ENCODE measurements around the gene CEP128.

Gene CEP128

DNA sequence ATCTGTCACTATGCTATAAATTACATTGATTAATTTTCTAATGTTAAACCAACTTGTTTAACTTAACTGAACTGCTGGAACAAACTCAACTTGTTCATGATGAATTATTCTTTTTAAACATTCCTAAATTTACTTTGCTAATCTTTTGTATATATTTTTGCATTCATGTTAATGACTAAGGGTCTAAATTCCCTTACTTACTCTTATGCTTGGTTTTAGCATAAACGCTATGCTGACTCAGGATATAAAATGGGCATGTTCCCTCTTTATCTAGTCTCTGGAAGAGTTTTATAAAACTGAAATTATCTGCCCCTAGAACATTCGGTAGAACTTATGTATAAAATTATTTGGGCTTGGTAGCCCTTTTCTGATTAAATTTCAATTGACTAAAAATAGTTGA, 387.4 kb downstream of the CEP128 start:
- no peak for TF ChIP-seq CTCF (IDR thresholded peaks at IDR 0.05)

DNA sequence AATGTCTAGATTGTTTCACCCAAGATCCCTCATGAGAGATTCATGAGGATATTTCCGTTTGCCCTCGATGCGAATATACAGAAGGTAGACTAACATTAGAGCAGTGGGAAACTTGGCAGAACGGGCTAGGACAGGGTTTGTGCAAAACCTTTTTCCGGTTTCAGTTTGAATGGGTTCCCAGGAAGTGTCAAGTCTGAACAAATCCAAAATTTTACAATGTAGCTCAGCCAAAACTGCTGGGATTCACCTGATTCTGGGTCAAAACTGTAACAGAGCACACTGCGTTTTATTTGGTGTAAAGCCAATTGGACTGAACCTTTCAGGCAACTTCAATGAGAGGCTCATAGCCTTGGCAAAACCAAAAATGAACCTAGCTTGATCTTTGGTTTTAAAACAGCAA, 392.4 kb downstream of the CEP128 start:
- TF ChIP-seq CTCF (IDR thresholded peaks at IDR 0.05): no peak

GRCh38 chr14:80545935-80546854, 395.3 kb downstream of the CEP128 start:
- no peak for TF ChIP-seq CTCF (IDR thresholded peaks at IDR 0.05)

GRCh38 chr14:80544366-80544765, 397.2 kb downstream of the CEP128 start:
- no peak for TF ChIP-seq CTCF (IDR thresholded peaks at IDR 0.05)

DNA sequence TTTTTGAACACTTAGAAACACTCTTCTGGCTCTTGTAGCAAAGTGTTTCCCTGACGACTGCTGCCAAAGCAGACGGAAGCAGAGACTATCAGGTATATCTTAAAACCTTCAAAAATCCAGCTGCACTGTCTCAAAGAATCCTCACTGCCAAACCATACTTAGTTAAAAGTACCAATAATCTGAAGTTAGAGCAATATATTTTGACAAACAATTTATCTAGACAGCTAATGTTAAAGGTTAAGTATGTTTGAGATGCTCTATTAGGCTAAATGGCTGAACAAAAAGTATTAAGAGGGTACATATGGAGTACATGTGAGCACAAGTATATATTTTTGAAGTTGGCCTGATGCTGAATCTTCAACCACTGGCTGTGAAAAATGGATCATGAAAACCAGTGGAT, 398.3 kb downstream of the CEP128 start:
- TF ChIP-seq CTCF (IDR thresholded peaks at IDR 0.05): no peak

DNA sequence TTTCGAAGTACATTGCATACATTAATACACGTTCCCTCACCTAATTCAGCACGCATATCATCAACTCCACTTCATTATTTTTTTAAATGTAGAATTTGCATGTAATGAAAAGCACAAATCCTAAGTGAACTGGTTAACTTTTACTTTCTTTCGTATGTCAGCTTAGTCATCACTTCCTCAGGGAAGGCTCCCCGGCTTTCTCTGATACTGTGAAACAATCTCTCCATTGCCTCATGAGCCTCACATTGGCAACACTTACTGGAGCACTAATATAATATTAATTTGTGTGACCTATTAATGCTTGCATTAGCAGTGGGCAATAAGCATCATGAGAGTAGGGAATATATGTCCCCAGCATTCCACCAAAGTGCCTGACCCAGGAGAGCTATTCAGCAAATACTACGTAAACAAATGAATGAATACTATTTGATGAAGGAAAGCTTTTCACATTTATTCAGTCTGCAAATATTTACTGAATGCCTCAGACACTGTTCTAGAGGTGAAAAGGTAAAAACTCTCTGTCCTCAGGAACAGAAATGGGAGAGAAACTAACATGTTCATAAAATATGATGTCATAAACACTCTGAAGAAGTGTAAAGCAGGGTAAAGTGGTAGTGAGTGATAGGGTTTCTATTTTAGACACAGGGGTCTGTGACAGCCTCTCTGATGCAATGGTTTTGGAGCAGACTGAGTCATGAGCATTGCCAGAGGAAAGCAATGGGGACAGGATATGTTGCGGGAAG, 402.7 kb downstream of the CEP128 start:
- no peak for TF ChIP-seq CTCF (IDR thresholded peaks at IDR 0.05)

DNA sequence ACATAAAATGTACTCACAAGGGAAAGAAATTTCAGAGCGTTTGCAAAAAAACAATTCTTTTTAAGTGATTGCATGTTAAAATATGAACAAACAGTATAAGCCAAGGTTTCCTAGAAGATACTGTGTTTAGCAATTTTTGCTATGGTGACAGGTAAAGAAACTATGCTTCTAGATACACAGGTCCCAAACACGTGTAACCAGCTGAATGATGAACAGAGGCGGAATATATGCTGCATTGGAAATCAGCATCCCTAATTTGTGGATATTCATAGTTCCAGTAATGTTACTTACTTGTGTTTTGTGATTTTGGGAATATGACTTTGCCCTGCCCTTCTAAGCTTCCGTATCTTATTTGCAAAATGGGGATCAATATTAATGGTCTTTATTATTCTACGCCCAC, 403.9 kb downstream of the CEP128 start:
- TF ChIP-seq CTCF (IDR thresholded peaks at IDR 0.05): no peak

All from LNCAP (cell line).